ENCODE data around the gene KLK7.

The KLK7 gene

GRCh38 chr19:51005248-51005647, 21.5 kb upstream of the KLK7 start:
- WGBS, result 100% methylated on average over 1 of the region's 1 CpG
- H4K91ac ChIP-seq (ENCODE audit: low read length), result no peak overlapping the region

GRCh38 chr19:51003316-51003715, 19.6 kb upstream of the KLK7 start:
- H2BK12ac ChIP-seq (ENCODE audit: low read length in 2 of 2), result no peak overlapping the region
- no peaks in the 10 kb centered on the region for H3K9me3 ChIP-seq (ENCODE audit: control insufficient read depth, low read length)
- no peak overlapping the region for H4K91ac ChIP-seq (ENCODE audit: low read length)
- peaks cover 0 to 47% of the 10 kb centered on the region in 2 experiments for H3K27me3 ChIP-seq (ENCODE audit: control insufficient read depth in 1 of 2, insufficient read depth in 1 of 2, low read length in 2 of 2)
- no peak overlapping the region for H4K8ac ChIP-seq (ENCODE audit: low read length)
- no peak overlapping the region for H3K9ac ChIP-seq (ENCODE audit: low read length)
- no peak overlapping the region for H3K14ac ChIP-seq (ENCODE audit: low read length in 2 of 2)
- no peaks in the 10 kb centered on the region for H3K36me3 ChIP-seq (ENCODE audit: control insufficient read depth in 1 of 2, insufficient read depth in 2 of 2, low read depth in 1 of 2, low read length in 2 of 2)
- H2BK120ac ChIP-seq (ENCODE audit: low read depth, low read length), result no peak overlapping the region
- H2BK5ac ChIP-seq (ENCODE audit: low read depth, low read length, poor library complexity, severe bottlenecking), result no peak overlapping the region
- no peak overlapping the region for H3K27ac ChIP-seq (ENCODE audit: low read length, poor library complexity, severe bottlenecking)
- no peak overlapping the region for H3K4me3 ChIP-seq (ENCODE audit: insufficient read depth in 1 of 2, low read depth in 1 of 2, low read length in 2 of 2)
- no peak overlapping the region for H3K4ac ChIP-seq (ENCODE audit: low read depth in 1 of 2, low read length in 2 of 2)
- H2BK15ac ChIP-seq (ENCODE audit: low read depth, poor library complexity, severe bottlenecking), result no peak overlapping the region
- H3K18ac ChIP-seq (ENCODE audit: low read depth in 1 of 2, low read length in 2 of 2), result no peak overlapping the region
- 86% methylated on average over 7 of the region's 7 CpGs for WGBS
- H2AK5ac ChIP-seq (ENCODE audit: low read length, severe bottlenecking), result no peak overlapping the region
- DNase-seq, result no peak
- no peaks in the 10 kb centered on the region for H3K4me1 ChIP-seq (ENCODE audit: control insufficient read depth, insufficient read depth, low read depth, low read length)
- no peak overlapping the region for H3K23ac ChIP-seq (ENCODE audit: low read length in 2 of 2)
- H3K4me2 ChIP-seq (ENCODE audit: low read length, poor library complexity, severe bottlenecking), result no peak overlapping the region
- no peaks in the 10 kb centered on the region for H3K79me1 ChIP-seq (replicated peaks; ENCODE audit: low read length, poor library complexity, severe bottlenecking)
- H2AFZ ChIP-seq (ENCODE audit: low read depth, low read length), result no peak overlapping the region

More at GRCh38 chr19:51005248-51005647, 21.5 kb upstream of the KLK7 start:
- no peak overlapping the region for H2BK120ac ChIP-seq (ENCODE audit: low read depth, low read length)
- H2BK5ac ChIP-seq (ENCODE audit: low read depth, low read length, poor library complexity, severe bottlenecking), result no peak overlapping the region
- no peak overlapping the region for H3K23ac ChIP-seq (ENCODE audit: low read length in 2 of 2)
- H3K79me1 ChIP-seq (replicated peaks; ENCODE audit: low read length, poor library complexity, severe bottlenecking), result no peaks in the 10 kb centered on the region
- H3K9ac ChIP-seq (ENCODE audit: low read length), result no peak overlapping the region
- H3K4ac ChIP-seq (ENCODE audit: low read depth in 1 of 2, low read length in 2 of 2), result no peak overlapping the region
- no peak overlapping the region for H3K4me3 ChIP-seq (ENCODE audit: insufficient read depth in 1 of 2, low read depth in 1 of 2, low read length in 2 of 2)
- no peaks in the 10 kb centered on the region for H3K9me3 ChIP-seq (ENCODE audit: control insufficient read depth, low read length)
- H3K27me3 ChIP-seq (ENCODE audit: control insufficient read depth in 1 of 2, insufficient read depth in 1 of 2, low read length in 2 of 2), result peaks cover 0 to 55% of the 10 kb centered on the region in 2 experiments
- H3K27ac ChIP-seq (ENCODE audit: low read length, poor library complexity, severe bottlenecking), result no peak overlapping the region
- H3K4me1 ChIP-seq (ENCODE audit: control insufficient read depth, insufficient read depth, low read depth, low read length), result no peaks in the 10 kb centered on the region
- H3K36me3 ChIP-seq (ENCODE audit: control insufficient read depth in 1 of 2, insufficient read depth in 2 of 2, low read depth in 1 of 2, low read length in 2 of 2), result no peaks in the 10 kb centered on the region
- H2AFZ ChIP-seq (ENCODE audit: low read depth, low read length), result no peak overlapping the region
- no peak overlapping the region for H2BK12ac ChIP-seq (ENCODE audit: low read length in 2 of 2)
- DNase-seq, result no peak
- H3K4me2 ChIP-seq (ENCODE audit: low read length, poor library complexity, severe bottlenecking), result no peak overlapping the region
- no peak overlapping the region for H3K14ac ChIP-seq (ENCODE audit: low read length in 2 of 2)
- H3K18ac ChIP-seq (ENCODE audit: low read depth in 1 of 2, low read length in 2 of 2), result no peak overlapping the region
- no peak overlapping the region for H2BK15ac ChIP-seq (ENCODE audit: low read depth, poor library complexity, severe bottlenecking)
- no peak overlapping the region for H4K8ac ChIP-seq (ENCODE audit: low read length)
- H2AK5ac ChIP-seq (ENCODE audit: low read length, severe bottlenecking), result no peak overlapping the region

GRCh38 chr19:51002542-51003311, 19.0 kb upstream of the KLK7 start:
- Histone ChIP-seq H4K91ac (ENCODE audit: low read length) (no peak overlapping the region), H3K4ac (ENCODE audit: low read depth in 1 of 2, low read length in 2 of 2) (no peak overlapping the region)
- no peak for DNase-seq

GRCh38 chr19:51002089-51002532, 18.4 kb upstream of the KLK7 start:
- H3K4me3 ChIP-seq (ENCODE audit: insufficient read depth in 1 of 2, low read depth in 1 of 2, low read length in 2 of 2), result no peak overlapping the region

More at GRCh38 chr19:51002542-51003311, 19.0 kb upstream of the KLK7 start:
- no peak overlapping the region for H3K14ac ChIP-seq (ENCODE audit: low read length in 2 of 2)
- H2AK5ac ChIP-seq (ENCODE audit: low read length, severe bottlenecking), result no peak overlapping the region
- H3K18ac ChIP-seq (ENCODE audit: low read depth in 1 of 2, low read length in 2 of 2), result no peak overlapping the region
- H2BK120ac ChIP-seq (ENCODE audit: low read depth, low read length), result no peak overlapping the region
- H2BK5ac ChIP-seq (ENCODE audit: low read depth, low read length, poor library complexity, severe bottlenecking), result no peak overlapping the region
- H2BK15ac ChIP-seq (ENCODE audit: low read depth, poor library complexity, severe bottlenecking), result no peak overlapping the region
- no peaks in the 10 kb centered on the region for H3K9me3 ChIP-seq (ENCODE audit: control insufficient read depth, low read length)
- H3K9ac ChIP-seq (ENCODE audit: low read length), result no peak overlapping the region
- 52% methylated on average over 41 of the region's 42 CpGs for WGBS
- no peak overlapping the region for H3K23ac ChIP-seq (ENCODE audit: low read length in 2 of 2)
- H4K8ac ChIP-seq (ENCODE audit: low read length), result no peak overlapping the region
- no peak overlapping the region for H2BK12ac ChIP-seq (ENCODE audit: low read length in 2 of 2)
- H3K36me3 ChIP-seq (ENCODE audit: control insufficient read depth in 1 of 2, insufficient read depth in 2 of 2, low read depth in 1 of 2, low read length in 2 of 2), result no peaks in the 10 kb centered on the region
- H3K4me1 ChIP-seq (ENCODE audit: control insufficient read depth, insufficient read depth, low read depth, low read length), result no peaks in the 10 kb centered on the region
- H3K27ac ChIP-seq (ENCODE audit: low read length, poor library complexity, severe bottlenecking), result no peak overlapping the region
- no peak overlapping the region for H3K4me2 ChIP-seq (ENCODE audit: low read length, poor library complexity, severe bottlenecking)
- H3K79me1 ChIP-seq (replicated peaks; ENCODE audit: low read length, poor library complexity, severe bottlenecking), result no peaks in the 10 kb centered on the region
- no peak overlapping the region for H2AFZ ChIP-seq (ENCODE audit: low read depth, low read length)
- peaks cover 0 to 49% of the 10 kb centered on the region in 2 experiments for H3K27me3 ChIP-seq (ENCODE audit: control insufficient read depth in 1 of 2, insufficient read depth in 1 of 2, low read length in 2 of 2)
- no peak overlapping the region for H3K4me3 ChIP-seq (ENCODE audit: insufficient read depth in 1 of 2, low read depth in 1 of 2, low read length in 2 of 2)

More at GRCh38 chr19:51002089-51002532, 18.4 kb upstream of the KLK7 start:
- Histone ChIP-seq H3K79me1 (replicated peaks; ENCODE audit: low read length, poor library complexity, severe bottlenecking) (no peaks in the 10 kb centered on the region), H3K23ac (ENCODE audit: low read length in 2 of 2) (no peak overlapping the region), H3K36me3 (ENCODE audit: control insufficient read depth in 1 of 2, insufficient read depth in 2 of 2, low read depth in 1 of 2, low read length in 2 of 2) (no peaks in the 10 kb centered on the region), H2BK5ac (ENCODE audit: low read depth, low read length, poor library complexity, severe bottlenecking) (no peak overlapping the region), H2AK5ac (ENCODE audit: low read length, severe bottlenecking) (no peak overlapping the region), H2BK120ac (ENCODE audit: low read depth, low read length) (no peak overlapping the region), H2BK12ac (ENCODE audit: low read length in 2 of 2) (no peak overlapping the region), H3K18ac (ENCODE audit: low read depth in 1 of 2, low read length in 2 of 2) (no peak overlapping the region), H3K27ac (ENCODE audit: low read length, poor library complexity, severe bottlenecking) (no peak overlapping the region), H3K4ac (ENCODE audit: low read depth in 1 of 2, low read length in 2 of 2) (no peak overlapping the region), H3K27me3 (ENCODE audit: control insufficient read depth in 1 of 2, insufficient read depth in 1 of 2, low read length in 2 of 2) (peaks cover 0 to 48% of the 10 kb centered on the region in 2 experiments), H3K4me1 (ENCODE audit: control insufficient read depth, insufficient read depth, low read depth, low read length) (no peaks in the 10 kb centered on the region), H2AFZ (ENCODE audit: low read depth, low read length) (no peak overlapping the region), H3K9me3 (ENCODE audit: control insufficient read depth, low read length) (no peaks in the 10 kb centered on the region), H3K9ac (ENCODE audit: low read length) (no peak overlapping the region), H3K14ac (ENCODE audit: low read length in 2 of 2) (no peak overlapping the region), H4K91ac (ENCODE audit: low read length) (no peak overlapping the region), H3K4me2 (ENCODE audit: low read length, poor library complexity, severe bottlenecking) (no peak overlapping the region), H4K8ac (ENCODE audit: low read length) (no peak overlapping the region), H2BK15ac (ENCODE audit: low read depth, poor library complexity, severe bottlenecking) (no peak overlapping the region)
- WGBS, result 29% methylated on average over 11 of the region's 12 CpGs
- DNase-seq, result no peak
